ENCODE results near the gene SULT1C4. TPM values are rescaled to one million over a fixed set of nuclear protein-coding genes. Genes with fewer than 3 reads are reported as not detected.

SULT1C4 gene
- total and polyA plus RNA-seq, 2 experiments from 2014 or later, result 0.87 to 2.1 TPM

DNA sequence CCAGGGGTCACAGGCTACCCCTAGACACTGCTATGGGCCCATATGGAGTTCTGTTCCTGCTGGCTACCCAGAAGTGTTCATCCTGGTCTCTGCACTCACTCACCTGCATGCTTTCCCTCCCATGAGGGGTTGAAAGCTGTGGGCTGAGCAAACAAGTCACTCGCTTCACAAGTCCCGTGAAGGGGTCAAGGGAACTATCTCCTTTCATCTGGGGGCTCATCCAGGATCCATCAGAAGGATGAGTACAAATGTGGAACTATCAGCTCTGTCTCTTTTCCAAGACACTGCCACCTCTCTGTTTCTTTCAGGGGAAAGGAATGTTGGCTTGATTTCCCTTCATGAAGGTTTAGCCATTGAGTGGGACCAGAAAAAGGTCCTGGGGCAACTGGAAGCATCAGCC lies 21.7 kb downstream of the SULT1C4 start:
- Mint-ChIP-seq H3K4me1 (peaks cover 21% of the 10 kb centered on the region), H3K9me3 (peaks cover 52% of the 10 kb centered on the region), H3K27me3 (ENCODE audit: insufficient read depth, low read depth, poor library complexity) (no peaks in the 10 kb centered on the region), H3K36me3 (ENCODE audit: low read depth) (peaks cover 54% of the 10 kb centered on the region), H3K27ac (no peak overlapping the region), H3K4me3 (no peak overlapping the region)
- H3K27ac ChIP-seq (ENCODE audit: low read depth), result no peak overlapping the region
- no peak overlapping the region for H3K4me3 ChIP-seq
- H3K79me2 ChIP-seq (replicated peaks; ENCODE audit: insufficient read depth), result no peaks in the 10 kb centered on the region
- H2AFZ ChIP-seq, result no peak overlapping the region
- H3K9me2 ChIP-seq (ENCODE audit: insufficient read depth), result 0 out of 2 replicates have a peak, but pooled peaks cover 6% of the 10 kb centered on the region
- peaks cover 20% of the 10 kb centered on the region for H3K4me1 ChIP-seq (ENCODE audit: insufficient read depth)
- no peaks in the 10 kb centered on the region for H3F3A ChIP-seq (replicated peaks; ENCODE audit: low read depth)
- H3K4me2 ChIP-seq, result no peak overlapping the region
- DNase-seq (ENCODE audit: low spot score) (peak; percentile 21), ATAC-seq (no peak)
- no peaks in the 10 kb centered on the region for H4K20me1 ChIP-seq (replicated peaks; ENCODE audit: insufficient read depth)
- H3K27me3 ChIP-seq (ENCODE audit: insufficient read depth), result no peaks in the 10 kb centered on the region
- TF ChIP-seq EZH2 (IDR thresholded peaks at IDR 0.05; ENCODE audit: low read depth, unreplicated experiment) (no peak), NANOG (IDR thresholded peaks at IDR 0.05; ENCODE audit: borderline replicate concordance) (no peak), POLR2AphosphoS5 (IDR thresholded peaks at IDR 0.05; ENCODE audit: low read depth) (no peak), STAT1 (IDR thresholded peaks at IDR 0.05; ENCODE audit: unreplicated experiment) (no peak), ZNF114 (CRISPR knock-in tag; IDR thresholded peaks at IDR 0.05) (no peak), CREB1 (CRISPR knock-in tag; IDR thresholded peaks at IDR 0.05; ENCODE audit: low read depth) (no peak), EZH2phosphoT487 (IDR thresholded peaks at IDR 0.05; ENCODE audit: unreplicated experiment) (no peak), ZNF331 (CRISPR knock-in tag; IDR thresholded peaks at IDR 0.05; ENCODE audit: low read depth) (no peak), JUNB (IDR thresholded peaks at IDR 0.05; ENCODE audit: unreplicated experiment) (no peak)
- TF ChIP-seq, protein P1, sequence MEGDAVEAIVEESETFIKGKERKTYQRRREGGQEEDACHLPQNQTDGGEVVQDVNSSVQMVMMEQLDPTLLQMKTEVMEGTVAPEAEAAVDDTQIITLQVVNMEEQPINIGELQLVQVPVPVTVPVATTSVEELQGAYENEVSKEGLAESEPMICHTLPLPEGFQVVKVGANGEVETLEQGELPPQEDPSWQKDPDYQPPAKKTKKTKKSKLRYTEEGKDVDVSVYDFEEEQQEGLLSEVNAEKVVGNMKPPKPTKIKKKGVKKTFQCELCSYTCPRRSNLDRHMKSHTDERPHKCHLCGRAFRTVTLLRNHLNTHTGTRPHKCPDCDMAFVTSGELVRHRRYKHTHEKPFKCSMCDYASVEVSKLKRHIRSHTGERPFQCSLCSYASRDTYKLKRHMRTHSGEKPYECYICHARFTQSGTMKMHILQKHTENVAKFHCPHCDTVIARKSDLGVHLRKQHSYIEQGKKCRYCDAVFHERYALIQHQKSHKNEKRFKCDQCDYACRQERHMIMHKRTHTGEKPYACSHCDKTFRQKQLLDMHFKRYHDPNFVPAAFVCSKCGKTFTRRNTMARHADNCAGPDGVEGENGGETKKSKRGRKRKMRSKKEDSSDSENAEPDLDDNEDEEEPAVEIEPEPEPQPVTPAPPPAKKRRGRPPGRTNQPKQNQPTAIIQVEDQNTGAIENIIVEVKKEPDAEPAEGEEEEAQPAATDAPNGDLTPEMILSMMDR (conservative IDR thresholded peaks at IDR 0.05; ENCODE audit: low read depth in 2 of 2), result no peak
- TF ChIP-seq, protein P2, sequence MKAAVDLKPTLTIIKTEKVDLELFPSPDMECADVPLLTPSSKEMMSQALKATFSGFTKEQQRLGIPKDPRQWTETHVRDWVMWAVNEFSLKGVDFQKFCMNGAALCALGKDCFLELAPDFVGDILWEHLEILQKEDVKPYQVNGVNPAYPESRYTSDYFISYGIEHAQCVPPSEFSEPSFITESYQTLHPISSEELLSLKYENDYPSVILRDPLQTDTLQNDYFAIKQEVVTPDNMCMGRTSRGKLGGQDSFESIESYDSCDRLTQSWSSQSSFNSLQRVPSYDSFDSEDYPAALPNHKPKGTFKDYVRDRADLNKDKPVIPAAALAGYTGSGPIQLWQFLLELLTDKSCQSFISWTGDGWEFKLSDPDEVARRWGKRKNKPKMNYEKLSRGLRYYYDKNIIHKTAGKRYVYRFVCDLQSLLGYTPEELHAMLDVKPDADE (IDR thresholded peaks at IDR 0.05), result no peak
- TF ChIP-seq, protein P3, sequence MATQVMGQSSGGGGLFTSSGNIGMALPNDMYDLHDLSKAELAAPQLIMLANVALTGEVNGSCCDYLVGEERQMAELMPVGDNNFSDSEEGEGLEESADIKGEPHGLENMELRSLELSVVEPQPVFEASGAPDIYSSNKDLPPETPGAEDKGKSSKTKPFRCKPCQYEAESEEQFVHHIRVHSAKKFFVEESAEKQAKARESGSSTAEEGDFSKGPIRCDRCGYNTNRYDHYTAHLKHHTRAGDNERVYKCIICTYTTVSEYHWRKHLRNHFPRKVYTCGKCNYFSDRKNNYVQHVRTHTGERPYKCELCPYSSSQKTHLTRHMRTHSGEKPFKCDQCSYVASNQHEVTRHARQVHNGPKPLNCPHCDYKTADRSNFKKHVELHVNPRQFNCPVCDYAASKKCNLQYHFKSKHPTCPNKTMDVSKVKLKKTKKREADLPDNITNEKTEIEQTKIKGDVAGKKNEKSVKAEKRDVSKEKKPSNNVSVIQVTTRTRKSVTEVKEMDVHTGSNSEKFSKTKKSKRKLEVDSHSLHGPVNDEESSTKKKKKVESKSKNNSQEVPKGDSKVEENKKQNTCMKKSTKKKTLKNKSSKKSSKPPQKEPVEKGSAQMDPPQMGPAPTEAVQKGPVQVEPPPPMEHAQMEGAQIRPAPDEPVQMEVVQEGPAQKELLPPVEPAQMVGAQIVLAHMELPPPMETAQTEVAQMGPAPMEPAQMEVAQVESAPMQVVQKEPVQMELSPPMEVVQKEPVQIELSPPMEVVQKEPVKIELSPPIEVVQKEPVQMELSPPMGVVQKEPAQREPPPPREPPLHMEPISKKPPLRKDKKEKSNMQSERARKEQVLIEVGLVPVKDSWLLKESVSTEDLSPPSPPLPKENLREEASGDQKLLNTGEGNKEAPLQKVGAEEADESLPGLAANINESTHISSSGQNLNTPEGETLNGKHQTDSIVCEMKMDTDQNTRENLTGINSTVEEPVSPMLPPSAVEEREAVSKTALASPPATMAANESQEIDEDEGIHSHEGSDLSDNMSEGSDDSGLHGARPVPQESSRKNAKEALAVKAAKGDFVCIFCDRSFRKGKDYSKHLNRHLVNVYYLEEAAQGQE (IDR thresholded peaks at IDR 0.05; ENCODE audit: unreplicated experiment), result no peak
- TF ChIP-seq, protein P4, sequence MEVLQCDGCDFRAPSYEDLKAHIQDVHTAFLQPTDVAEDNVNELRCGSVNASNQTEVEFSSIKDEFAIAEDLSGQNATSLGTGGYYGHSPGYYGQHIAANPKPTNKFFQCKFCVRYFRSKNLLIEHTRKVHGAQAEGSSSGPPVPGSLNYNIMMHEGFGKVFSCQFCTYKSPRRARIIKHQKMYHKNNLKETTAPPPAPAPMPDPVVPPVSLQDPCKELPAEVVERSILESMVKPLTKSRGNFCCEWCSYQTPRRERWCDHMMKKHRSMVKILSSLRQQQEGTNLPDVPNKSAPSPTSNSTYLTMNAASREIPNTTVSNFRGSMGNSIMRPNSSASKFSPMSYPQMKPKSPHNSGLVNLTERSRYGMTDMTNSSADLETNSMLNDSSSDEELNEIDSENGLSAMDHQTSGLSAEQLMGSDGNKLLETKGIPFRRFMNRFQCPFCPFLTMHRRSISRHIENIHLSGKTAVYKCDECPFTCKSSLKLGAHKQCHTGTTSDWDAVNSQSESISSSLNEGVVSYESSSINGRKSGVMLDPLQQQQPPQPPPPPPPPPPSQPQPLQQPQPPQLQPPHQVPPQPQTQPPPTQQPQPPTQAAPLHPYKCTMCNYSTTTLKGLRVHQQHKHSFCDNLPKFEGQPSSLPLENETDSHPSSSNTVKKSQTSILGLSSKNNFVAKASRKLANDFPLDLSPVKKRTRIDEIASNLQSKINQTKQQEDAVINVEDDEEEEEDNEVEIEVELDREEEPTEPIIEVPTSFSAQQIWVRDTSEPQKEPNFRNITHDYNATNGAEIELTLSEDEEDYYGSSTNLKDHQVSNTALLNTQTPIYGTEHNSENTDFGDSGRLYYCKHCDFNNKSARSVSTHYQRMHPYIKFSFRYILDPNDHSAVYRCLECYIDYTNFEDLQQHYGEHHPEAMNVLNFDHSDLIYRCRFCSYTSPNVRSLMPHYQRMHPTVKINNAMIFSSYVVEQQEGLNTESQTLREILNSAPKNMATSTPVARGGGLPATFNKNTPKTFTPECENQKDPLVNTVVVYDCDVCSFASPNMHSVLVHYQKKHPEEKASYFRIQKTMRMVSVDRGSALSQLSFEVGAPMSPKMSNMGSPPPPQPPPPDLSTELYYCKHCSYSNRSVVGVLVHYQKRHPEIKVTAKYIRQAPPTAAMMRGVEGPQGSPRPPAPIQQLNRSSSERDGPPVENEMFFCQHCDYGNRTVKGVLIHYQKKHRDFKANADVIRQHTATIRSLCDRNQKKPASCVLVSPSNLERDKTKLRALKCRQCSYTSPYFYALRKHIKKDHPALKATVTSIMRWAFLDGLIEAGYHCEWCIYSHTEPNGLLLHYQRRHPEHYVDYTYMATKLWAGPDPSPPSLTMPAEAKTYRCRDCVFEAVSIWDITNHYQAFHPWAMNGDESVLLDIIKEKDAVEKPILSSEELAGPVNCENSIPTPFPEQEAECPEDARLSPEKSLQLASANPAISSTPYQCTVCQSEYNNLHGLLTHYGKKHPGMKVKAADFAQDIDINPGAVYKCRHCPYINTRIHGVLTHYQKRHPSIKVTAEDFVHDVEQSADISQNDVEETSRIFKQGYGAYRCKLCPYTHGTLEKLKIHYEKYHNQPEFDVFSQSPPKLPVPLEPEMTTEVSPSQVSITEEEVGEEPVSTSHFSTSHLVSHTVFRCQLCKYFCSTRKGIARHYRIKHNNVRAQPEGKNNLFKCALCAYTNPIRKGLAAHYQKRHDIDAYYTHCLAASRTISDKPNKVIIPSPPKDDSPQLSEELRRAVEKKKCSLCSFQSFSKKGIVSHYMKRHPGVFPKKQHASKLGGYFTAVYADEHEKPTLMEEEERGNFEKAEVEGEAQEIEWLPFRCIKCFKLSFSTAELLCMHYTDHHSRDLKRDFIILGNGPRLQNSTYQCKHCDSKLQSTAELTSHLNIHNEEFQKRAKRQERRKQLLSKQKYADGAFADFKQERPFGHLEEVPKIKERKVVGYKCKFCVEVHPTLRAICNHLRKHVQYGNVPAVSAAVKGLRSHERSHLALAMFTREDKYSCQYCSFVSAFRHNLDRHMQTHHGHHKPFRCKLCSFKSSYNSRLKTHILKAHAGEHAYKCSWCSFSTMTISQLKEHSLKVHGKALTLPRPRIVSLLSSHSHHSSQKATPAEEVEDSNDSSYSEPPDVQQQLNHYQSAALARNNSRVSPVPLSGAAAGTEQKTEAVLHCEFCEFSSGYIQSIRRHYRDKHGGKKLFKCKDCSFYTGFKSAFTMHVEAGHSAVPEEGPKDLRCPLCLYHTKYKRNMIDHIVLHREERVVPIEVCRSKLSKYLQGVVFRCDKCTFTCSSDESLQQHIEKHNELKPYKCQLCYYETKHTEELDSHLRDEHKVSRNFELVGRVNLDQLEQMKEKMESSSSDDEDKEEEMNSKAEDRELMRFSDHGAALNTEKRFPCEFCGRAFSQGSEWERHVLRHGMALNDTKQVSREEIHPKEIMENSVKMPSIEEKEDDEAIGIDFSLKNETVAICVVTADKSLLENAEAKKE (CRISPR knock-in tag; IDR thresholded peaks at IDR 0.05), result no peak
- no peaks in the 10 kb centered on the region for H3K36me3 ChIP-seq (ENCODE audit: insufficient read depth)

Data from GM23338 (cell line).